Suppressor macrophage (primary cell): Measurements from ENCODE around the gene MALT1.

Source experiments
- DNase-seq, 4 experiments: peaks; one replicate each; pipeline ENCODE4 v3.0.0-alpha.2; 2020 to 2022

The MALT1 gene

DNA sequence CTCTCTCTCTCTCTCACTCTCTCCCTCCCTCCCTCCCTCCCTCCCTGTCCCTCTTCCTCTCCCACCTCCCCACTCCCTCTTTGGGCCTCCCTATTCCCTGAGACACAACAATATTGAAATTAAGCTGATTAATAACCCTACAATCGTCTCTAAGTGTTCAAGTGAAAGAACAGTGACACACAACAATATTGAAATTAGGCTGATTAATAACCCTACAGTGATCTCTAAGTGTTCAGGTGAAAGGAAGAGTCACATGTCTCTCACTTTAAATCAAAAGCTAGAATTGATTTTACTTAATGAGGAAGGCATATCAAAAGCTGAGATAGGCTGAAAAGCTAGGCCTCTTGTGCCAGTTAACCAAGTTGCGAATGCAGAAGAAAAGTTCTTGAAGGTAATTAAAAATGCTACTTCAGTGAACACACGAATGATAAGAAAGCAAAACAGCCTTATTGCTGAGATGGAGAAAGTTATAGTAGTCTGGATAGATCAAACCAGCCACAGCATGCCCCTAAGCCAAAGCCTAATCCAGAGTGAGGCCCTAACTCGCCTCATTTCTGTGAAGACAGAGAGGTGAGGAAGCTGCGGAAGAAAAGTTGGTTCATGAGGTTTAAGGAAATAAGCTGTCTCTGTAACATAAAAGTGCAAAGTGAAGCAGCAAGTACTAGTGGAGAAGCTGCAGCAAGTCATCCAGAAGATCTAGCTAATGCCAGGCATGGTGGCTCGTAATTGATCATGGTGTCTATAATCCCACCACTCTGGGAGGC, 21.3 kb downstream of the MALT1 start:
- no peak for DNase-seq

DNA sequence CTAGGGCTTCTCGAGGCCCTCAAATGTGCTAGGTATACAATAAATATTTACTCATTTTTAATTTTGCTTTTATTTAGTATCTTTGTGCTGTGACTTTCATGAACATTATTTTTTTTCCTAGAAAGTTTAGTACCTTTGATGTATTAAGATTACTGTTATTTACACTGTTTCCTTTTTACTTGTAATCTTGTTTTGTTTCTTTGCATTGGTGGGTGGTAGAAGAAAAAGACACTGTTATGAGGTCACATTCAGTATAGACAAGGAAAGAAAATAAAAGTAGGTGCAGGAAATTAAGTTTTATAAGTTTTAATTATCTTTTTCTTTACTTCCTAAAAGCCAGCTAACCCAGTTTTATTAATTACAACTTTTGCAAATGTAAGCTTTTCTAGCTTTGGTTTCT, 23.0 kb downstream of the MALT1 start:
- DNase-seq, result no peak

DNA sequence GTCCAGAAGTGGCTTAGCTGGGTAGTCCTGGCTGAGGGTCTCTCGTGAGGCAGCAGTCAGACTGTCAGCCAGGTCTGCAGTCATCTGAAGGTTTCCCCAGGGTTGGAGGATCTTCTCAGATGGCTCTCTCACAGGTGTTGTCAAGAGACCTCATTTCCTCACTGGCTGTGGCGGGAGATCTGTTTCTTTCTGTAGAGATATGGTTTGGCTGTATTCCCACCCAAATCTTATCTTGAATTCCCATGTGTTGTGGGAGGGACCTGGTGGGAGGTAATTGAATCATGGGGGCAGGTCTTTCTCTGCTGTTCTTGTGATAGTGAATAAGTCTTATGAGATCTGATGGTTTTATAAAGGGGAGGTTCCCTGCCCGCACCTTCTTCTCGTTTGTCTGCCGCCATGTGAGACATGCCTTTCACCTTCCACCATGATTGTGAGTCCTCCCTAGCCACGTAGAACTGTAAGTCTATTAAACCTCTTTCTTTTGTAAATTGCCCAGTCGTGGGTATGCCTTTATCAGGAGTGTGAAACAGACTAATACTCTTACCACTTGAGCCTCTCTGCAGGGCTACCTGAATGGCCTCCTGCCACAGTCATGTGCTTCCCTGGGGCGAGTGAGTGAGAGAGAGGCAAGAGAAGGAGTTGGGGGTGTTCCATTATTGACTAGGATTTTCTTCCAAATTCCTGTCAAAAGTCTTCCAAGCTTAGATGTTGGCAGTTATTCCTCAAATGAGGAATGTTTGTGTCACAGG, 23.6 kb downstream of the MALT1 start:
- no peak for DNase-seq

DNA sequence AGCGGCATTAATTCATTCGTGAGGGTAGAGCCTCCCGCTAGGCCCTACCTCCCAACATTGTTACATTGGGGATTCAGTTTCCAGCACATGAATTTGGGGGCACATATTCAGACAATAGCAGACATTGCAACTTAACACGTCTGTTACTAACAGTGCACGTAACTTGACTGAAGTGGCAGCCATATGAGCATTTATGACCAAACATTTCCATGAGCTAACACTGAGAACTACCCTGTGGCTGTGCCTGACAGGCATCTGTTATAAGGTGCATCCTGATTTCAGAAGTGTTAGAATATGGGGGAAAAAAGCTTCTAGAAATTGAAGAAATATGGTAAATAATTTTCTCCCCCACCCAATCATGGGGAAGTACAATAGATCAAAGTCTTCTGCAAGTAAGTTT, 24.5 kb downstream of the MALT1 start:
- no peak for DNase-seq

DNA sequence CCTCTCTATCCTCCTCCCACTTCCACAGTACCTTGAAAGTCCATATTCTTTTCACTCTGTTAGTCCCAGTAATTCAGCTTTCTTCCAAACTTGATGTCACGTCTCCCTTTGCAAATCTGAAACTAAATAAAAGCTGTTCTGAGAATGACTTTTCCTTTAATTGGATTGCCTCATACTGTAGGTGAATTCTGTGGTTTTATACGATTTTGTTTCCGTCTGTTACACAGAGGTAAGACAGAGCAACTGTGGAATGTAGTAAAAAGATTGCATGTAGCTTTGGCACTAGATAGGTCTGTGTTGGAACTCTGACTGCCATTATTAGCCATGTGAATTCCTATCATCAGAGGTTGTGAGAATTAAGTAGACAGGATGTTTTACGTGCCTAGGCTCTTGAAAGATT, 25.9 kb downstream of the MALT1 start:
- no peak for DNase-seq

DNA sequence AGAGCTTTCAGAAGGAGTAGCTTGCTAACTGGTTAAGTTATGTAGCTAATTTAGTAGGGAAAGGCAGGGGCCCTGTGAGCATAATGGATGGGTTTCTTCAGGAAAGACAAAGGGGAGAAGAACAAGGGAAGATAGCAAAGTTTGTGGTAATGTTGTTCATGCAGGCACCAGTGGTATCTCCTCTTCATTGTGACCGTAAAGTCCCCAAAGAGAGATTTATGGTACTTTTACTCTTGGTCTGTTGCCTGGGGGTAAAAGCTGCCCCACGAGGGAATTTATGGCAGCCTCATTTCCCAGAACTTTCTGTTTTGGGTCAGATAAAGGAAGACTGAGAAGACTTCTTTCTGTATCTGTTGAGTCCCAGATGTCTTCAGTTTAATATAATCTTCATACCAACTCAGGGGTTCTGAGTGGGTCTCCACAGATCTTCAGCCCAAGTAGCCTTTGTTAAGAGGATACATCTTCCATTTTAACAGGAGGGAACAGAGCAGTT, 27.5 kb downstream of the MALT1 start:
- DNase-seq, result no peak

DNA sequence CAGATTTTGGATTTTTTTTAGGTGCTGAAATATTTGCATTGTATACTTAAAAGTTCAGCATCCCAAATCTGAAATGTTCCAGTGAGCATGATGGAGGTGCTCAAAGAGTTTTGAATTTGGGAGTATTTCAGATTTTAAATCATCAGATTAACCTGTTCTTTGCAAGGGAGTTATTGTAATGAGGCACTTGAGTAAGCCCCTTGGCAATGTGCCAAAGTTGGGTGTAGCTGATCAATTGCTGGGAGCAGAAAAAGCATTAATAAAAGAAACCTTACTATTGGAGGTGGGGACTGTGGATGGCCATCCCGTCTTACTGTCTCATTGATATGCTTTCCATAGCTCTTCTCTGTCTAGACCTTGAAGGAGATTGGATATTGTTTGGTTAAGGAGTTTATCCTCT, 28.3 kb downstream of the MALT1 start:
- DNase-seq, result peak in 1 of 4 experiments; percentile 7

DNA sequence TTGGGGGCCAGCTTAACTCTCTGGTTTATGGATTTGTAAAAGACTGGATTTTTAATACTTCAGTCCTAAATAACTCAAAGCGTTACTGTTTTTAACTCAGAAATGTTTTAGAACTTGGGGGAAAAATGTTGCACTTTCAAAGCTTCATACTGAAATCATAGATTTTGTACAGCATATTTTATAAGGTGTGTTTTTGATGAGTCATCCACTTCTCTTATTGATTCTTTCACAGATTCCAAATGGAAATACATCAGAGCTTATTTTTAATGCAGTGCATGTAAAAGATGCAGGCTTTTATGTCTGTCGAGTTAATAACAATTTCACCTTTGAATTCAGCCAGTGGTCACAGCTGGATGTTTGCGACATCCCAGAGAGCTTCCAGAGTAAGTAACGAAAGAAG, 28.9 kb downstream of the MALT1 start:
- no peak for DNase-seq

DNA sequence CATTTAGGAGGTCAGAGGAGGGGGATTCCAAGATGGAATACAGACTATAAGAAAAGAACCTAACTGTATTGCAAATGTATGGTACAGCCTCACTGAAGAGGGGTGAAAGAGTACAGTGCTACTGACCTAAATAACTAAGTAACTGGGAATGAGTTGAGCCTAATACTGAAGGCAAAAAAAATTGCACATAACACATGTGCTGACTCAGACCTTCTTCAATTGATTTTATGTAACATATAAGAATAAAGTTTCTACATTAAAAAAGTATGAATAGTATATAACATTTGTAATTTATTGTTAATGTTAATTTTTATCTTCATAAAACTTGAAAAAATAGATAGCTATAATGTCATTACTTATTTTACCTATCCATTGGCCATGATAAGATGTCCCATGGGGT, 41.7 kb downstream of the MALT1 start:
- DNase-seq, result no peak

DNA sequence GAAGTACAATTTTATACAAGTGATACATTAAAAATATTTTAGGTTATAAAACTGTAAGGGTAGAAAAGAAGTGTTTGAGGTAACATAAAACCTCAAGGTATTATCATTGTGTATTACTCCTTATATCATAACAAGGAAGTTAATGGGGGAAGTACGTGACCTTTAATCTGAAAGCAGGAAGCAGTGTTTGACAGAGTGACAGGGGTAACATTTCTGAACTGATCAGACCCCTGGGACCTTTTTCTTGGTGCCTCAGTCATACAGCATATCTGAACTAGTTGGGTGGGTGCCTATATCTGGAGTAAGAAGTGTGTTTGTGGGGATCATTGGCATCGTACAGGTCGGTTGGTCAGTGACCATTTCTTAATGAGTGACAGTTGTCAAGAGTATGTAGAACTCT, 43.0 kb downstream of the MALT1 start:
- peak in 3 of 4 experiments; percentile 15 to 56 (median 46) for DNase-seq

DNA sequence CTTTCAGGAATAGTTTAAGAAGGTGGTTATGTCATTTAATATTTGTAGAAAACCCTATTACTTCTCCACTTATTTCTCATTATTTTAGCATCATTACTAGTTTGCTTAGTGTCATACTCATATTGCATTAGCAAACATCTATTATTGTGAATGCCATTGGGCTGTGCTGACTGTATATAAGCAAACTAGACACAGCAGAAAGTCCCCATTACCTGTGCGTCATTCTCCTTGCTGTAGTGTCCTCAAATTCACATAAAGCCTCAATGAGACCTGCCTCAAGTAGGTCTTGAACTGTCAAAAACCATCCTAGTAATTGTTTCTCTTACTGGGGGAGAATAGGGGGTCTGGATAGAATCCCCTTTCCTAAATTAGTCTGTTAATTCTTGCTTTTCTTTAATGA, 43.6 kb downstream of the MALT1 start:
- no peak for DNase-seq

DNA sequence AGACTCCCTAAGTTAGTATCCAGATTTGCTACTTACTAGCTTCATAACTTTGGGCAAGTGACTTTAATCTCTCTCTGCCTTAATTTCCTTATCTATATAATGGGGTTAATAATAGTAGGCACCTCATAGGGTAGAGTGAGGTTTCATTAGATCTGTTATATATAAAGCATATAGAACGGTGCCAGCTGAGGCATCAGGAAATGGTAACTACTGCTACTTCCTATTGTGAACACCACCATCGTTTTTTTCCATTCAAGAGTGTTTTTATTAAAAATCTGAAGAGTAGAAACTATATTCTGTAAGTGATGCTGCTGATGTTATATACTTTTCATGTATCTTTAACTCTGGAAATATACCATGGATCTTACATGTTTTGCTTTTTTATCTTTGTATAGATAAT, 44.3 kb downstream of the MALT1 start:
- DNase-seq, result peak in 1 of 4 experiments; percentile 5

DNA sequence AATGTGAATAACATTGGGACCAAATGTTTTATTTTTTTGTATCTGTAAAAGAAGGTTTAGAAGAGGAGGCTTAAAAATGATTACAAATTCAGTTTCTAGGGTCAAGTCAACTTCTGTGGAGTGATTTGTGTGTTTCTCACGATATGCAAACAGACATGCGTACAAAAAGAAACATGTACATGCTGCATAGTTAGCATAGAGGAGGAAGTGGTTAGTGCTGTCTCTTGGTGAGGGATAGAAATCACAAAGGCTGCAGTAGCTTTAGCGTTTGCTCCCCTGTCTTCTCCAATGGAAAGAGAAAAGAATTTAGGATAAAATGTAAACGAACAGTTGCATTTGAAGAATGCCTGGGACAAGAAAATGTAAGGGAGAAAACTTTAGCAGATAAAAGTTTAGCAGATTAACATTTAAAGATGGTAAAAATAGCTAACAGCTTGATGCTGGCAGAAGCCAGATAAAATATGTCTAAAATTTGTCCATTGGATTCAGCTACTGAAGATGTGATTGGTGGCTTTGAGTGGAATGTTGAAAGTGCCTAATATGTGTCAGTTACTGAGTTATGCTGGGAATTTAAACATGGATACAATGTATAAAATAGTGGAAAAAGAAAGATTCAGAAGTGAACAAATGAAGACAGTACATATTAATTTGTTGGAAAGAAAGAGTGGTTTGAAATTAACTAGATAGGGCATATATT, 44.9 kb downstream of the MALT1 start:
- DNase-seq, result peak; percentile 15 to 65 (median 51)

DNA sequence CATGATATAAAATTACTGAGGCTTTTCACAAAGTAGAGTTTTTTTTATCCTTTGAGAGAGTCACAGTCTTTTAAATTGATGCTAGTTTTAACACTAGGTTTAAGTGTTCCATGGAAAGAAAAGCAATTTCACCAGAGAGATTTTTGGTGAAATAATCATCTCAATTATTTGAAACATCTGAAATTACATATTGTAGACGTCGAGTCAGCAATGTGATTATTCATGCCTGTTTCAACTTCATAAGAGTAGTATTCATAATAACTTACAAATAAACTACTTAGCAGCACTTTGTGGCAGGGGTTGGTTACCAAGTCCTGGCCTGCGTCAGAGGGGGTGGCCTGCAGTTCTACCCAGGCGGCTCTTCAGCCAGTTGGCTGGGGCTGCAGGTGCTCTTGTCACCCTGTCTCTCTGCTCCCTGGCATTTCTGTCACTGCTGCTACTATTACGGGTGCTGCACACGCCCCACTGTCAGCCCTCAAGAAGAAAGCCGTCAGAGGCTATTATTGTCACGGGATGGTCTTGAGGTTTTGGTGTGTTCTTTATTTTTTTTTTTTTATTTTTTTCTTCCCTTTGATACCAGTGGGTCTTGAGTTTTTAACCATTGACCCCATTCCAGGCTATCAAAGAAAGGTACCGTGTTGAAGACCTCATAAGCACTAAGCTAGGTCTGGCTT, 50.4 kb downstream of the MALT1 start:
- DNase-seq, result no peak

DNA sequence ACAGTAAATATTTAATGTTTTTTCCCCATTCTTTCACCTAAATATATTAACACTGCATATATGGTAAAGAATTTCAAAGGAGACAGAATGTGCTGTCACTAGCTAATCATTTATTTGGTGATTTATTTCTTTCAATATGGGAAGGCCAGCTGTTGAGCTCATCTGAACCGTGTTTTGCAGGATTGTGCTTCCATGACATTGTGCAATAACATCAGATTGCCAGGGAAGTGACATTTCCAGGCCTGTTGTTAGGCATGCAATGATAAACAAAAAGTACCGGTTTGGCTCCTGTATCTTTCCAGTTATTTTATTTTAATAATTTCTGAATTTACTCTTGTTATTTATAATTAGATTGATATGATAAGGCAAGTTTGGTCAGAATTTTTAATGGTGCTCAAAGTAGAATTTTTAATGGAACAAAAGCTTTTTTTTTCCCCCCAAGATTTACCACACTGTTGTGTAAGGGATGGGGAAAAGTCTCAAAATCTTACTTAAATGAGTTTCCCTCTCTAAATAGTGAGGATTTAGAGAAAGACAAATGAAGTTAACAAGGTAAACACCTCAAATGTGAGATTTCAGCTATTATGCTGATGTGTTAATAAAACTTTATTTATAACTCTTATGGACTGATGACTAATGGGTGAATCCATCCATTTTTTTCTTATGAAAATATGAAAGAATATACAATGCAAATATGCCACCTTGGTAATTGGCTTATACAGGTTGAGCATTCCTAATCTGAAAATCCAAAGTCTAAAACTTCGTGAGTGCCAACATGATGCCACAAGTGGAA, 52.7 kb downstream of the MALT1 start:
- DNase-seq, result no peak

DNA sequence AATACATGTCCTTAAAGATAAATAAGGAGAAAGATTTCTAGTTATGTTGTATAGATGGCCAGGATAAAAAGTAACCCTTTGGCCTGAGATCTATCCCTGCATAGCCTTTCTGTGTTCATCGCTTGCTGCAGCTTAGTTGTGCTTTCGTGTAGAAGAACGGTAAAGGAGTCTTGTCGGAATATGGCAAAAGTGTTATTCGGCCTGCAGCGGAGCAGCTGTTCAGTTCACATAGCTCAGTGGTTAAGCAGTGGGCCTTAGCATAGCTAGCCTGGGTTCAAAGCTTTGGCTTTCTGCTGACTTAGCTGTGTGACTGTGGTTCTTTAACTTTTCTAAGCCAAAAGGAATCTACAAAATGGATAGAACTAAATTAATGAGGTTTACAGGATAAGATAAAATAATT, 55.4 kb downstream of the MALT1 start:
- DNase-seq, result no peak

DNA sequence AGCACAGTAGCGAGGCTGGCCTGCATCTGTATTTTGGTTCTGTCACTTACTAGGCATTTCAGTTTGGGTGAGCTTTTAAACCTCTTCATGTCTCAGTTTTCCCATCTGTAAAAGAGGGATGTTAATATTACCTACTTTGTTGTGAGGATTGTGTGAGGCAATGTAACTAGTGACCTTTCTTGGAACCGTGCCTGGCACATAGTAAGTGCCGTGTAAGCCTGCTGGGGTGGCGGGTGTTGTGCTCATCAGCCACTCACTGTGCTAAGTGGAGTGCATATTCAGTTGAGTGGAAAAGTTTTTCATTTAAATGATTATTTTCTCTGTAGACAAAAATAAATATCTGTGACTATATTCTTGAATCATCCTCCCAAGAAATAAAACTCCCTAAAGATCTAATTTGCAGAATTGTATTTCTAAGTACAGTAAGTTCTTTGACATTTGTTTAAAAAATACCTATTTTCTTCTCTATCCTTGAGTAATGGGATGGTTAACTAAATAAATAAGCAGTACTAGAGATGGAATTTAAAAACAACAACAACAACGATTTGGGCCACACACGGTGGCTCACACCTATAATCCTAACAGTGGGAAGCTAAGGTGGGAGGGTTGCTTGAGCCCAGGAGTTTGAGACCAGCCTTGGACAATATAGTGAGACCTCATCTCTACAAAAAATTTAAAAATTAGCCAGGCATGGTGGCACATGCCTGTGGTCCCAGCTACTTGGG, 56.7 kb downstream of the MALT1 start:
- no peak for DNase-seq

DNA sequence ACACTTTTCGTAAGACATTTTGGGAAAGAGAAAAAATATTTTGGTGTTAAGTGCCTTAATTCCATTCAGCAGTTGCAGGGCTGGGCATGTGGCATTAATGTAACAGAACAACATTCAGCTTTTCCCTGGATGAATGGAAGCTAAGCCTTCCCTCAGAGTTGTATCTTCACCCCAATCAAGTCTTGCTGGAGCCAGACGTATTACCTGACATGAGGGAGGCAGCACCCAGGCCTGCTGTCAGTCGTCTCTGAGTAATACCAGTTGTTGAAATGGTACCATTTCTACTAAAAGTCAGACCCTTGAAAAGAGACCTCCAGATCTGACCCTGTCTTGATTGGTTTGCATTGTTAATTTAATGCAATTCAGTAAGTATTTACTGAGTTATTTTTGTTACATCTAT, 57.5 kb downstream of the MALT1 start:
- DNase-seq, result no peak

DNA sequence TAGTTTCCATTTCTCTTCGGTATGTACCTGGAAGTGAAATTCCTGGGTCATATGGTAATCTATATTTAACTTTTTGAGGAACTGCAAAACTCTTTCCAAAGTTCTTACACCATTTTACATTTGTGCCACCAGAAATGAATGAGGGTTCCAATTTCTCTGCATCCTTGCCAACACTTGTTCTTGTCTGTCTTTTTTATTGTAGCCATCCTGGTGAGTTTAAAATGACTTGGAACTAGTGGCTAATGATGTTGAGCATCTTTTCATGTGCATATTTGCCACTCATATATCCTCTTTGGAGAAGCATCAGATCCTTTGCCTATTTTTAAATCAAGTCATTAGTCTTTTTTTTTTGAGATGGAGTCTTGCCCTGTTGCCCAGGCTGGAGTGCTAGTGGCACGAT, 59.4 kb downstream of the MALT1 start:
- DNase-seq, result peak in 2 of 4 experiments; percentile 6 to 16

DNA sequence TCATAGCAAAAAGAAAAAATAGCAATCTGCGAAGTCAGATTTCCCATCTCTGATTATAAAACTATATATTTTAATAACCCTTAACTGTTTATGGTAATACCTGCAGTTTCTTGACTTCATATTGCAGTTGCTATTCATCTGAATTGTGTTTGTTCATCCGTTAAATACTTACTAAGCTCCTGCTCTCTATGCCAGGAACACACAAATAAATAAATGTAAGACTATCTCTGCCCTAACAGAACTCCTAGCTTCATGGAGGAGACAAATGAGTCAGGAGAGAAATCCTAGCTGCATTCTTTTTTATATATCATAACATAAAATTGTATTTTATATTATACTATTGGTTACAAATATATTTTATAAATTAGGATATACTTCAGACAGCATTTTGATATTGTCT, 61.2 kb downstream of the MALT1 start:
- DNase-seq, result no peak

DNA sequence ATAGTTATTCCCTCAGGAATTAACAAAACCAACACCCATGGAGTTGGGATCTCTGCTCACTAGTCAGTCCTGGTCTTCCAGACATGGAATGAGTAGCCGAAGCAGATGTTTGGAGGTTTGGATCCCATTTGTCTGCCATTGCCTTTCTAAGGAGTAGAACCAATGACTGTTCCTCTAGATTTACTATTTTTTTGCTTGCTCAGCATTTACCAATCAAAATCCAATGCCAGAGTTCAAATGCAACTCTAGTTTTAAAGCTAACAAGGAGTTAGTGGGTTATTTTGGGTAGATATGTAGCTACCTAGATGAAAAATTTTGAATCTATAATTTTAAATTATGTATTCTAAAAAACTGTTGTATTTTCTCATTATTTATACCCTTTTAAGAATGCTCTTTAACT, 62.6 kb downstream of the MALT1 start:
- no peak for DNase-seq
